GM18498 (cell line): ENCODE results near the gene GJB2.

Source experiments
- ATAC-seq: cut with Tn5 transposase; IDR thresholded peaks from one replicate; pipeline ENCODE4 v1.9.1; 2021; ENCODE audit warnings: mild to moderate bottlenecking, moderate library complexity; ENCODE audit not compliant: unreplicated experiment

Gene GJB2

GRCh38 chr13:20142927-20143480 is 49.7 kb downstream of the GJB2 start:
- no peak for ATAC-seq

GRCh38 chr13:20142023-20142926 is 50.5 kb downstream of the GJB2 start:
- ATAC-seq, result no peak

DNA sequence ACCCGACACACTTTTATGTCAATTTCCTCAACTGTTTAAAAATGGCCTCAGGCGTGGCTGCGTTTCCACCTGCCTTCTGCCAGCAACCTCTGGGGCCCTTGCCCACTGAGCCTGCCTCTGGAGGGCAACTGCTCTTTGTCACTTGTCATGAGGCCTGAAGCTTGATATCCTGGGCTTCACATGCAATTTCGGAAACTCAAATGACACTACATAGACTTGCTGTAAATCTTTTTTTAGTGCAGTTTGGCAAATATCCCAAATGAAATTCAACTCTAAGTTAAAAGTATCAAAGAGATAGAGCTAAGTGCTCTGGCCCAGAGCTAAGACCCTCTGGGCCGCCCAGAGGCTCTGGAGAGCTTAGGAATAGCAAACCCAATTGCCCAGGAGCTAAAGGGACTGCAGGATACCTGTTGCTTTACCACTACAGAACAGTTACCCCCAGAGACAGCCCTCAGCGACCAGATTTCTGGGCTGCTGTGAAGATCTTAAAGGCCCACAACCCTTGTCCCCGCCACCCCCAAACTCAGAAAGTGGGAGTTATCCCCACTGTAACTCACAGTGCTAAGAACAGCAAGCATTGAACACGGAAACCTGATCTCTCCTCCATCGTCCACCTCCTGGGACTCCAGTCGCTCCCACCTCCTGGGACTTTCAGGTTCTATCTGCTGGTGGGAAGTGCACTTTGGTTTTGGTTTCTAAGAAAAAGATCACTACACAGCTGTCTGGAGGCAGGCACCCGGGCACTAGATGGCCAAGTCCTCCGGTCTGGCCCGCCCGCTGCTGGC is 51.3 kb downstream of the GJB2 start:
- no peak for ATAC-seq

GRCh38 chr13:20140487-20140886 is 52.3 kb downstream of the GJB2 start:
- no peak for ATAC-seq

- ATAC-seq, result no peak
Measured at GRCh38 chr13:20137875-20138274, 54.9 kb downstream of the GJB2 start.
